ENCODE measurements around the gene ACP1. TPM values are rescaled to one million over a fixed set of nuclear protein-coding genes. Genes with fewer than 3 reads are reported as not detected.
A peak's percentile ranks its signal among the peaks of the same experiment; 100 is the strongest.

ACP1 gene
- total and polyA plus RNA-seq, 9 donors, result 90.6 to 103 (median 96.6) TPM

DNA sequence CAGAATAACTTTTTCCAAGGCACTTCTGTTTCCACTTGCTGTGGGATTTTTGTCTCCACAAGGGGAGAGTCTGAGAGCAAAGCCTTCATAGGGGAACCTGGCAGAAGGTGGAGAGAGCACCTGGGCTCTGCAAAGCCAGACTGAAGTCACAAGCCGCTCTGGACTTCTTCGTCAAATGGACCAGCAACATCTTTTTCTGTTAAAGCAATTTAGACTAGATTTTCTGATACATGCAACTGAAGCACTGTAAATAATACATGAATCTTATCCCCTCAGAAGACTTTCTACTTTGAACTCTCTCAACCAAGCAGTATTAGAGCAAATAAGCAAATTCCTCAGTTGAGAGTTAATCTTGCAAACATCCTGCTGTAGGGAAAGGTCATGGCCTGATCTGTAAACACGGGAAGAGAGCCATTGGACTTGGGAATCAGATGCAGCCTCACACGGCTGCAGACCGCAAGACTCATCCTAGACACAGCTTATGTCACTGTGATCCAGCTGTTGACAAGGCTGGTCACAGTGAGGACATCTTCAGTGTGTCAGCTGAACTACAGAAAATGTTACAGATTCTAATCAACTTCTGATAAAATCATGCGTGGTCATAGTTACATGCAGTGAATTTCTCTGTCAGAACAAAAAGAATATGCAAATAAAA, 4.1 kb upstream of the ACP1 start:
- peaks cover 12% of the 10 kb centered on the region for H3K36me3 ChIP-seq (ENCODE audit: control insufficient read depth, insufficient read depth, low read length)
- 81% methylated on average over 6 of the region's 6 CpGs for WGBS (ENCODE audit: insufficient coverage)
- peaks cover 12% of the 10 kb centered on the region for H3K9me3 ChIP-seq (replicated peaks; ENCODE audit: control insufficient read depth, low read depth, low read length)
- H3K4me1 ChIP-seq (ENCODE audit: control insufficient read depth, insufficient read depth, low read length), result peaks cover 11% of the 10 kb centered on the region
- H3K27me3 ChIP-seq (ENCODE audit: control insufficient read depth, insufficient read depth, low read length), result no peaks in the 10 kb centered on the region
- no peak overlapping the region for H3K27ac ChIP-seq (ENCODE audit: low read length)
- DNase-seq, result no peak
- H3K4me3 ChIP-seq (ENCODE audit: low read length), result no peak overlapping the region

DNA sequence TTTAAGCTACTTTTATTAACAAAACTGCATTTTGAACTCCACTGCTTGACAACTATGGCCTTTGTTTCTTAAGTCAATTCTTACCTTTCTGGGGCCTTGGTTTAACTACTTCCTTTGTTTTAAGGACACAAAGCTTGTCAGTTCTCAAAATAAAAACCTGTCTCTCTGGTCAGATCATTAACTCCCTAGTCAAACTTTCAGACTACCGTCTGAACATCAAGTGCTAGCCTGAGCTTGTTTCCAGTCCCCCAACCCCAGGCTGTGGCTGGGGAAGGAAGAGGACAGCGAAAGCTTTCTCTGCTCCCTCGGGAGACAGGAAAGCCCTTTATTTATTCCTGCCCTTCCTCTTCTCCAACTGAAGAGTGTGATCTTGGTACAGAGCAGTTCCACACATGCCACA, 2.6 kb upstream of the ACP1 start:
- Histone ChIP-seq H3K9me3 (replicated peaks; ENCODE audit: control insufficient read depth, low read depth, low read length) (peaks cover 12% of the 10 kb centered on the region), H3K27me3 (ENCODE audit: control insufficient read depth, insufficient read depth, low read length) (no peaks in the 10 kb centered on the region), H3K36me3 (ENCODE audit: control insufficient read depth, insufficient read depth, low read length) (peaks cover 12% of the 10 kb centered on the region), H3K27ac (ENCODE audit: low read length) (no peak overlapping the region), H3K4me1 (ENCODE audit: control insufficient read depth, insufficient read depth, low read length) (peaks cover 13% of the 10 kb centered on the region), H3K4me3 (ENCODE audit: low read length) (no peak overlapping the region)
- WGBS (ENCODE audit: insufficient coverage), result no CpG with 5 or more reads among the region's 3 CpGs
- DNase-seq, result no peak

DNA sequence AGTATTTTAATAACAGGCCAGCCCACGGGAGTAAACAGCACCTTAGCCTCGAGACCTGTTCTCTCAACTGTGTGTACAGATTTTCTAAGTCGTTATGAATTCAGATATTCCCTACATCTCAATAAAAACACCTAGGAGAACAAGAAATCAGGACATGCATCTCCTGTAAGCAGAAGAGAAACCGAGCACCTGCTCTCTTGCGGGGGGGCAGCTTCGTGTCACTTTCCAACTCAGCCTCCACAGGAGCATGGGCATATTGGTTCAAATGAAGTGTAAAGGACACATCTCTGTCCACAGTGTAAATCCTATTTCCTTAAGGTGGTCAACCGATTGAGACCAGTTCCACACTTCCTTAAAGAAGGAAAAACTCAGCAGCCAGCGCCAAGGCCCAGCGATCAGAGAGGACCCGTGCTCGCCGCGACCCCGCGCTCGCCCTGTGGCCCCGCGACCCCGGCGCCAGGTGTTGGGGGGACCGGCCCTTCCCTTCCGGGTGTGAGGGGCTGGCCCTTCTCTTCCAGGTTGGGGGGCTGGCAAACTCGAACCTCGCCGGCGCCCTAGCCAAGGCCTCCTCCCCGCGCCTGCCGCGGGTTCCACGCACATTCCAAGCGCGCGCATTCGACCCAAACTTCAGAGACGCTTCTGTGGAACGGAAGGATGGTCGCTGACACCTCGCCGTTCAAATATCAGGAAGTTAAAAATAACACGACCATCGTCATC, 1.6 kb upstream of the ACP1 start:
- WGBS (ENCODE audit: insufficient coverage), result 25% methylated on average over 40 of the region's 42 CpGs
- Histone ChIP-seq H3K9me3 (replicated peaks; ENCODE audit: control insufficient read depth, low read depth, low read length) (peaks cover 6% of the 10 kb centered on the region), H3K27me3 (ENCODE audit: control insufficient read depth, insufficient read depth, low read length) (no peaks in the 10 kb centered on the region), H3K27ac (ENCODE audit: low read length) (no peak overlapping the region), H3K4me3 (ENCODE audit: low read length) (peak overlapping the region; percentile 96), H3K36me3 (ENCODE audit: control insufficient read depth, insufficient read depth, low read length) (peaks cover 12% of the 10 kb centered on the region), H3K4me1 (ENCODE audit: control insufficient read depth, insufficient read depth, low read length) (peaks cover 13% of the 10 kb centered on the region)
- DNase-seq, result peak; percentile 13

DNA sequence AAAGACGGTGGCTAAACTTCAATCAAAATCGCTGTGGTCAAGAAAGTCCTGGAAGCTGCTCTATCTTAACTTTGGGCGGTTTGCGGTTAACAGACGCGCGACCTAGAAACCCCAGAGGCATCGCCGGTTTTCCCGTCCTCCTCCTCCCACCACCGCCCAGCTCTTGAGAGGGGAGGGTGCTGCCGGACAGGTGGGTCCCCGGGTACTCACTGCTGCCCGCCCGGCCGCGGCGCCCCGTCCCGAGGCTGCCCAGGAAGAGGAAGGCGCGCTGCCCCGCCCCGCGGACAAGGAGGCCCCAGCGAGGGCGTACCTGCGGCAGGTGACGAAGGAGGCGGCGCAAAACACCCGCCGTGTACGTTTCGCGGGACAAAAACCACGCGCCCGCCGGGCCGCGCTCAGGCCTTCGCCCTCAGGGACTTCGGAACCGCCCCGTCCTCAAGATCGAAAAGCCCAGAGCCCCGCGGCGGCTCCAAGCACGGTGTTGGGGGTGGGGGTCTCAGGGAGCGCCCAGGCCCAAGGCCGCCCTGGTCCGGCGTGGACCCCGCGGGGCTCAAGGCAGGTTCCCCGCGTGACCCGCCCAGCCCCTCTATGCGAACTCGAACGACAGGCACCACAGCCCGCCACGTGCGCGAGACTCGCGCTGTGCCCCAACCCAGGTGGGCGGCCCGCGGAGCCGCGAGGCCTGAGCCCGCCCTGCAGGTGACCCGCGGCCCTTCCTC, 814 bp upstream of the ACP1 start, which contains the start of gene SH3YL1:
TSS of gene SH3YL1 (minus strand) at position 259 of the 719 bp plus-strand sequence. CDS start at position 211, 48 bp downstream.
- H3K4me3 ChIP-seq (ENCODE audit: low read length), result peak within 1 kb of the TSS; percentile 96
- no peaks in the 10 kb centered on the region for H3K9me3 ChIP-seq (replicated peaks; ENCODE audit: control insufficient read depth, low read depth, low read length)
- peak within 1 kb of the TSS; percentile 87 for H3K27ac ChIP-seq (ENCODE audit: low read length)
- 0% methylated on average over 65 of the region's 77 CpGs for WGBS (ENCODE audit: insufficient coverage)
- peak; percentile 28 for DNase-seq
- peaks cover 7% of the 10 kb centered on the region for H3K36me3 ChIP-seq (ENCODE audit: control insufficient read depth, insufficient read depth, low read length)
- H3K27me3 ChIP-seq (ENCODE audit: control insufficient read depth, insufficient read depth, low read length), result no peaks in the 10 kb centered on the region
- peaks cover 13% of the 10 kb centered on the region for H3K4me1 ChIP-seq (ENCODE audit: control insufficient read depth, insufficient read depth, low read length)

DNA sequence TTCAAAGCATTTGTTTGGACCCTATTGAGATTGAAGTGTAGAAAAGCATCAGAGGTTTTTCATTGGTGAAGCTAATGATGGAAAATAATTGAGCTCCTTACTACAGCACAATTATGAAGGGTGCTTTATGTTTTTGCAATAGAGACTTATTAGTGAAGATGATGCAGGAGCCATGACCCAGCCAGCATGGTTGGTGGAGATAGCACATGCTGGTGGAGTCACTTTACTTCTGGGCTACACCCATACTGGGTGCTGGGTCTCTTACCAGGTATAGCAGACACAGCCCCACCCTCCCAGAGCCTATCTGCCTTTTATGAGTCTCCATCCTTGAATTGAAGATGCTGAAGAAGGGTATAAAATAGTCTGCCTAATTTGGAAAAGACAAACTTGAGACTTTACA, 3.6 kb downstream of the ACP1 start:
- Histone ChIP-seq H3K27ac (ENCODE audit: low read length) (no peak overlapping the region), H3K9me3 (replicated peaks; ENCODE audit: control insufficient read depth, low read depth, low read length) (no peaks in the 10 kb centered on the region), H3K27me3 (ENCODE audit: control insufficient read depth, insufficient read depth, low read length) (no peaks in the 10 kb centered on the region), H3K36me3 (ENCODE audit: control insufficient read depth, insufficient read depth, low read length) (peaks cover 9% of the 10 kb centered on the region), H3K4me3 (ENCODE audit: low read length) (no peak overlapping the region), H3K4me1 (ENCODE audit: control insufficient read depth, insufficient read depth, low read length) (peaks cover 9% of the 10 kb centered on the region)
- no peak for DNase-seq

DNA sequence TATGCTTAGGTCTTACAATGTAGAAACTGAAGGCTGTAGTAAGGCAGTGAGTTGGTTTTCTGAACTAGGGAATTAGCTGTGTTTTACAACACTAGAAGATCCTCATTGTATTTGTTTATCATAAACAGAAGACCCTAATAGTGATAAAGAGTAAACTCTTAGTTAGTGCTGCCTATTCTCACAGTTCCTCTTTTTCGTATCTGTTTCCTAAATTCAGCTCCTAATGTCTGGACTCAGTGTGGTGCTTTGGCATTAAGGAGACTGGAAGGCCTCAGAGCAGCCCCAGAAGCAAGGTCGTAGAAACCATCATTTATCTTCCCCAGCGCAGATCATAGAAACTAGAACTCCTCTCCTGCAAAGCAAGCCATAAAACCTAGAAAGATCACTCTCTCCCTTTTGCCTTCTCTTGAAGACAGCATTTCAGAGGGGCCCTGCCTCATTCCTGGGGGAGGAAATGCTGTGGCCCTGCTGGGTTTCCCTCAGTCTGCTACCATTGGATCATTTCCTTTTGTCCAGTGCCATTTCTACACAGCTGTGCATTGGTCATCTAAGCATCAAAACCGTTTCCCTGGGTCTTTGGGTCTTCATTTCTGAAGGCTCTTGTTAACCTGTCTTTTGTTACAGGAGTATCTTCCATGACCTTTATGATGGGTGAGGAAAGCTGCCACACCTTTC, 4.7 kb downstream of the ACP1 start:
- no peak overlapping the region for H3K4me3 ChIP-seq (ENCODE audit: low read length)
- peaks cover 13% of the 10 kb centered on the region for H3K36me3 ChIP-seq (ENCODE audit: control insufficient read depth, insufficient read depth, low read length)
- H3K27ac ChIP-seq (ENCODE audit: low read length), result no peak overlapping the region
- no peaks in the 10 kb centered on the region for H3K27me3 ChIP-seq (ENCODE audit: control insufficient read depth, insufficient read depth, low read length)
- H3K9me3 ChIP-seq (replicated peaks; ENCODE audit: control insufficient read depth, low read depth, low read length), result no peaks in the 10 kb centered on the region
- no CpG with 5 or more reads among the region's 4 CpGs for WGBS (ENCODE audit: insufficient coverage)
- no peak for DNase-seq
- peaks cover 3% of the 10 kb centered on the region for H3K4me1 ChIP-seq (ENCODE audit: control insufficient read depth, insufficient read depth, low read length)

DNA sequence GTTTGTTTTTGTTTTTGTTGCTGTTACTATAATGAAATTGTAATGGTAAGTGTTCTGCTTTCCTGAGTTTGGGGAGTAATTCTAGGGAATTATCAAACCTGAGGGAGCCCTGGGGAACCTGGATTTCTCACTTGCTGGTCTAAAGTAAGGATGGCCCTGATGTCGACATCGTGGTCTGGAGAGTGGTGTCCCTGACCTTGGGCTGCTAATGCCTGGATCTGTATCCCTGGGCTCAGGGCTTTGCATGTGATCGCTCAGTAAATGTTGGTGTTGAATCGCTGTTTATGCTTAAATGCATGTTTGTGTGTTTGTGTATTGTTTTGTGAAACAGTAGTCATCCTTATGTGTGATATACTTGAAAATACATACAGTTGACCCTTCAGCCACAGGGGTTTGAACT, 6.1 kb downstream of the ACP1 start:
- H3K27me3 ChIP-seq (ENCODE audit: control insufficient read depth, insufficient read depth, low read length), result no peaks in the 10 kb centered on the region
- no peaks in the 10 kb centered on the region for H3K4me1 ChIP-seq (ENCODE audit: control insufficient read depth, insufficient read depth, low read length)
- no peak for DNase-seq
- no peak overlapping the region for H3K27ac ChIP-seq (ENCODE audit: low read length)
- no peak overlapping the region for H3K4me3 ChIP-seq (ENCODE audit: low read length)
- WGBS (ENCODE audit: insufficient coverage), result 94% methylated on average over 2 of the region's 4 CpGs
- H3K9me3 ChIP-seq (replicated peaks; ENCODE audit: control insufficient read depth, low read depth, low read length), result no peaks in the 10 kb centered on the region
- H3K36me3 ChIP-seq (ENCODE audit: control insufficient read depth, insufficient read depth, low read length), result peaks cover 15% of the 10 kb centered on the region

DNA sequence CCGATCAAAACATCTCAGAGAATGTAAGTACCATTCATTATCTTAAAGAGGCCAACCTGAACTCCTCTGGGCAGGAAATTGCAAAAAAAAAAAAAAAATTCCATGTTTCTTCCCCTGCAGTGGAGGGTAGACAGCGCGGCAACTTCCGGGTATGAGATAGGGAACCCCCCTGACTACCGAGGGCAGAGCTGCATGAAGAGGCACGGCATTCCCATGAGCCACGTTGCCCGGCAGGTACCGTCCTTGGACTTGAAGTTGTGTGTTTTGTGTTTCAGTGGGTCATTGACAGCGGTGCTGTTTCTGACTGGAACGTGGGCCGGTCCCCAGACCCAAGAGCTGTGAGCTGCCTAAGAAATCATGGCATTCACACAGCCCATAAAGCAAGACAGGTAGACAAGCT, 7.2 kb downstream of the ACP1 start:
- peaks cover 20% of the 10 kb centered on the region for H3K36me3 ChIP-seq (ENCODE audit: control insufficient read depth, insufficient read depth, low read length)
- no peak overlapping the region for H3K4me3 ChIP-seq (ENCODE audit: low read length)
- WGBS (ENCODE audit: insufficient coverage), result 96% methylated on average over 5 of the region's 12 CpGs
- H3K4me1 ChIP-seq (ENCODE audit: control insufficient read depth, insufficient read depth, low read length), result no peaks in the 10 kb centered on the region
- no peaks in the 10 kb centered on the region for H3K27me3 ChIP-seq (ENCODE audit: control insufficient read depth, insufficient read depth, low read length)
- H3K27ac ChIP-seq (ENCODE audit: low read length), result no peak overlapping the region
- H3K9me3 ChIP-seq (replicated peaks; ENCODE audit: control insufficient read depth, low read depth, low read length), result no peaks in the 10 kb centered on the region
- DNase-seq, result no peak

DNA sequence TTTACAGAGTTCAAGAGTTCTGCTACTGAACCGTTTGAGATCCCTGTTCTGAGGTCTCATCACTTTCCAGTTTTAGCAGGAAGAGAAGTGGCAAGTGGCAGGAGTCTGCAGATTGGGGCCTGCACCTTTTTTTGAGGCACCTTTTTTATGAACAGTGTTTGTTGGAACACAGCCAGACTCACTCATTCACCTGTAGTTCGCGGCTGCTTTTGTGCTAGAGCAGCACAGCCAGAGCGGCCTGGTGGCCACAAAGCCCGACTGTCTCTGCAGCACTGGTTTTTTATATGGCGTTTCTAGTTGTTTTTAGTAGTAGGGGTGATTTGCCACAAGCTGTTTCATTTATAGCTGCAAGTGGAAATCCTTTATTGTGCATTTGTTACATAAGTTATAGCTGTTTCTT, 8.6 kb downstream of the ACP1 start:
- WGBS (ENCODE audit: insufficient coverage), result 60% methylated on average over 1 of the region's 6 CpGs
- no peak overlapping the region for H3K4me3 ChIP-seq (ENCODE audit: low read length)
- H3K36me3 ChIP-seq (ENCODE audit: control insufficient read depth, insufficient read depth, low read length), result peaks cover 30% of the 10 kb centered on the region
- no peaks in the 10 kb centered on the region for H3K9me3 ChIP-seq (replicated peaks; ENCODE audit: control insufficient read depth, low read depth, low read length)
- no peak overlapping the region for H3K27ac ChIP-seq (ENCODE audit: low read length)
- H3K4me1 ChIP-seq (ENCODE audit: control insufficient read depth, insufficient read depth, low read length), result no peaks in the 10 kb centered on the region
- H3K27me3 ChIP-seq (ENCODE audit: control insufficient read depth, insufficient read depth, low read length), result no peaks in the 10 kb centered on the region
- DNase-seq, result no peak

DNA sequence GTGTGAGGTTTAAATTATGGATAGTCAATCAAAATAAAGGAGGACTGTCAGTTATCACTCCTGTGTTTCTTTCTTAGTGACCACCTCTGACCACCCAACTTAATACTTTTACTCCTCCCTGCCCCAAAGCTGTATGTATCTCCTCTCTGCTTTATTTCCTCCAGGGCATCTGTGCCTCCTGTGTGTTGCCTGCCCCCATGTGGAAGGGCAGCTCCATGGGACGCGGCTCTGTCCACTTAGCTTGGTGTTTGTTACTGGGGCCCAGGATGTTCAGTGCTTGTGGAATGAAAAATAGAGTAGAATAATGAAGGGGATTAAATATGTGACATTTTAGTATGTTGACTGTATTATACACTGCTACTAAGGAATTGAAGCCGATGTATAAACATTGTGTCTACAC, 9.8 kb downstream of the ACP1 start:
- peaks cover 32% of the 10 kb centered on the region for H3K36me3 ChIP-seq (ENCODE audit: control insufficient read depth, insufficient read depth, low read length)
- WGBS (ENCODE audit: insufficient coverage), result no CpG with 5 or more reads among the region's 3 CpGs
- DNase-seq, result no peak
- H3K27me3 ChIP-seq (ENCODE audit: control insufficient read depth, insufficient read depth, low read length), result no peaks in the 10 kb centered on the region
- no peak overlapping the region for H3K4me3 ChIP-seq (ENCODE audit: low read length)
- no peaks in the 10 kb centered on the region for H3K4me1 ChIP-seq (ENCODE audit: control insufficient read depth, insufficient read depth, low read length)
- no peaks in the 10 kb centered on the region for H3K9me3 ChIP-seq (replicated peaks; ENCODE audit: control insufficient read depth, low read depth, low read length)
- H3K27ac ChIP-seq (ENCODE audit: low read length), result no peak overlapping the region
